Dermis microvascular lymphatic vessel endothelial cell (primary cell): ENCODE measurements around the gene CHRNA4. TPM values are rescaled to one million over a fixed set of nuclear protein-coding genes. Genes with fewer than 3 reads are reported as not detected.

ENCODE experiments used
- DNase-seq, 2 donors: peaks; one replicate each; pipeline versions ENCODE4 v3.0.0 to v3.0.0-alpha.2; 2010; ENCODE audit warnings: low read depth in 2 of 2
- total RNA-seq: library from RNA; depleted of rRNA; stranded (reverse); fragments of >200 nt; gene quantifications from 2 replicates; pipeline ENCODE4 v1.2.1, GENCODE V29; 2014

Gene CHRNA4
- total RNA-seq: 0.13 TPM in 2 replicates

- no peak for DNase-seq
Measured at GRCh38 chr20:63360850-63361518, at the start of gene CHRNA4. TSS of gene CHRNA4 (minus strand) at chr20:63361349. CDS start at chr20:63361165, 184 bp downstream.

- DNase-seq: no peak
Measured at GRCh38 chr20:63409834-63410435, 48.8 kb upstream of the CHRNA4 start.

- no peak for DNase-seq
Measured at GRCh38 chr20:63409066-63409833, 48.1 kb upstream of the CHRNA4 start.

GRCh38 chr20:63408684-63409046, 47.5 kb upstream of the CHRNA4 start:
- DNase-seq: no peak

GRCh38 chr20:63407928-63408683, 47.0 kb upstream of the CHRNA4 start:
- no peak for DNase-seq

GRCh38 chr20:63406617-63407245, 45.6 kb upstream of the CHRNA4 start:
- no peak for DNase-seq

GRCh38 chr20:63406011-63406410, 44.9 kb upstream of the CHRNA4 start:
- no peak for DNase-seq

GRCh38 chr20:63405102-63405730, 44.1 kb upstream of the CHRNA4 start:
- no peak for DNase-seq

- DNase-seq: no peak
Measured at GRCh38 chr20:63404129-63405085, 43.3 kb upstream of the CHRNA4 start.

GRCh38 chr20:63403403-63404105, 42.4 kb upstream of the CHRNA4 start:
- no peak for DNase-seq

- no peak for DNase-seq
Measured at GRCh38 chr20:63402860-63403220, 41.7 kb upstream of the CHRNA4 start.

GRCh38 chr20:63402181-63402859, 41.2 kb upstream of the CHRNA4 start:
- DNase-seq: no peak

GRCh38 chr20:63401384-63402110, 40.4 kb upstream of the CHRNA4 start:
- no peak for DNase-seq

GRCh38 chr20:63400486-63401210, 39.5 kb upstream of the CHRNA4 start:
- DNase-seq: no peak

- no peak for DNase-seq
Measured at GRCh38 chr20:63399596-63400375, 38.6 kb upstream of the CHRNA4 start.

GRCh38 chr20:63398744-63399514, 37.8 kb upstream of the CHRNA4 start:
- no peak for DNase-seq
